Measurements from ENCODE around the gene EEFSEC.
A peak's percentile ranks its signal among the peaks of the same experiment; 100 is the strongest.

Gene EEFSEC

DNA sequence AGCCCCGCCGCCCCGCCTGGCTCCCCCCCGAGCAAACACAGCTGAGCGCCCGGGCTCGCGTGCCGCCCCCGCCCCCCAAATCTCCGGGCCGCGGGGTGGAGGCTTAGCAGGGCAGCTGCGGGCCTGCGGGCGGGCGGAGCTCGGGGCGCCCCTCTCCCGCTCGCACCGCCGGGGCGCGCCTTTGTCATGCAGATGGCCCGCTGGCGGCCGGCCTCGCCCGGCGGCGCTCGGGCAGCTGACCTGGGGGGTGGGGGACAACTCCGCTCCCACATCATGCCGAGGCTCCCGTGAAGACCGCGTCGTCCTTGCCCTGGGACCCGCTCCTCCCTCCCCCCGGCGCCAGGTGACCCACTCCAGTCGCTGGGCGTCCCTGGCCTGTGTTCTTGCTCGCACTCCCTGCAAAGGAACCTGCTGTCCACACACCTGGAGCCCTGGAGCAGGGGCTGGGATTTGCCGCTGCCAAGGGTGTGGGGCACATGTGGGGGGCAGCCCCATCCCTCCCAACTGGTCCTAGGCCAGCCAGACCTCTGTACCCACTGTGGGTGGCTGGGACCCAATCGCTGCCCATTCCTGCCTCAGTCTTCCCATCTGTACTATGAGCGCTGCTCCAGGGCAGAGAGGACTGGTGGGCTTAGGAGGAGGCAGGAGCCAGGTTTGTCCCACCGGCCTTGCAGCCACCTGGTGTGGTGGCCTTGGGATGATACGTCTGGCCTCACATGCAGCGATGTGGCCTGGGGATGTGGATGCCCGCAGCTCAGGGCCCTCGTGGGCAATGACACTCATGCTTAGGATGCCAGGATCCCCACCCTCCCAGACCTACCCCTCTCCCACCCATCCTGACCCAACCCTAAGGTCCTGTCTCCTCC is 279.9 kb downstream of the EEFSEC start:
- DNase-seq = no peak

DNA sequence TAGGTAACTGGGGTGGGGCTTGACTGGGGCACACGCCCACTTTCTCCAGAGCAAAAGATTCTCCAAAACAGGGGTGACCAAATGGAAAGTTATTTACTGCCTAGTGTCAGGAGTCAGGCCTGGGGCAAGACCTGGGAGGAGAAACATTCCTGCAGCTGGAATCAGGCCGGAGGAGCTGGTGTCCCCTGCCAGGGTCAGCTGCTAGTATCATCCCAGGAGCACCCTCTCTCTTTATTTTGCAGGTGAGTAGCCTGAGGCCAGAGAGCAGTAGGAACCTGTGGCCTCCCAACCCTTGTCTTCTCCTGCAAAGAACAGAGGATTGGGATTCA is 280.5 kb downstream of the EEFSEC start:
- no peak for DNase-seq

DNA sequence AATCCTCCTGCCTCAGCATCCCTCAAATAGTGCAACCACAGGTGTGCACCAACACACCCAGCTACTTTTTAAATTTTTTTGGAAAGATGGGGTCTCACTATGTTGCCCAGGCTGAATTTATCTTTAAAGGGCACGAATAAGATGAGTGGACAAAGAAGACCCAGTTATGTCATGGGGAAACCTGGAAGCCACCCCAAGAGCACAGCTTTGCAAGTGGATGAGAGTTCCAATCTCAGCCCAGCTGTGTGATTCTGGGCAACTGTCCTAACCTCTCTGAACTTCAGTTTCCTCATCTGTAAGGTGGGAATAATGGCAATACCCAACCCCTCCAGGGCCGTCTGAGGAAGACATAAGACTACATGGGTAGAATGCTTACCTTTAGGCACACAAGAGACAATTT is 281.2 kb downstream of the EEFSEC start:
- no peak for DNase-seq

DNA sequence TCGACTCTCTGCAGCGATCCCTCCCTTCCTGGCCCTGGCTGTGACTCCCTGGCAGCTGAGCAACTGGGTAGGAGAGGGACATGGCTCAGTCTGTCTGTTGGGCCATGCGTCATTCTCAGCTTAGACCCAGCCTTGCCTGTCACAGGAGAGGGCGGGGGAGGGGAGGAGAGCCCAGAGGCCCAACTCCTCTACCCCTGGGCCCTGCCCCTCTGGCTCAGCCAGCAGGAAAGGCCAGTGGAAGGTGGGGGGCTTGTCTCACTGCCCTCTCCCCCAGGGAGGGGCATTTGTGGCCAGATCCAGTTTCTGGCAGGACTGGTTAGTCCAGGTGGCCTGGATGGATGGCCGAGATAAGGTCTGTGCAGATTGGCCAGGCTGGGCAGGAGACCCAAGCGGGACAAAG is 281.8 kb downstream of the EEFSEC start:
- no peak for DNase-seq

DNA sequence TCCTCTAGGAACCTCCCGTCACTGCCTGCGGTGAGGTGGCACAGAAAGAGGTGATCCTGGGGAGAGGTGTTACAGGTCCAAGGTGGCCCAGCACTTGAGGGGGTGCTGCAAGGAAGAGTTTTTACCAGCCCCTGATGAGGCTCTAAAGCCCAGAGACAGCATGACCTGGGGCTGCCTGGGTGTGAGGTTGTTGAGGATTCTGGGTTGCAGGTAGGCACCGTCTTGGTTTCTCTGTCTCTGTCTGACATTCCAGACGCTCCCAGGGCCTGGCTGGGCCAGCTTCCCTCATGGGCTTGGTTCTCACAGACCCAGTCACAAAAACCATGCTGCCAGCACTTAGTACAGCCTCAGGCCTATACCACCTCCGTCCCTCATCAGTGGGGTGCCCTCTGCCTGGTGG is 282.3 kb downstream of the EEFSEC start:
- DNase-seq = no peak

DNA sequence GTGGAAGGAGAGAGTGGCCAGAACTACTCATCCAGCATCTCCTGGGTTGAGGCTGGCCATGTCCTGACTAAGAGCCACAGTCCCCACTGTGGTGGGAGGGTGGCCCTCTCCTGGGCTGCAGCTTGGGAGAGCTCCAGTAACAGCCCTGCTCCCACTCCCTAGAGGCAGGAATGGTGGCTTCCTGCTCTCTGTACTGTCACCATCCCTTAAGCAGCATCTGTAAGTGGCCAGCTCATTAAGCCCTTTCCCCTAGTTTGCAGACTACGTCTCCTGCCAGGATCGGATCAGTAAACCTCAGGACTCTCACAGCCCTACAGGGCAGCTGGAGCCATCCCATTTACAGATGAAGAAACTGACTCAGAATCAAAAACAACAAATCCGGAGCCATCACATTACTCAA is 282.9 kb downstream of the EEFSEC start:
- no peak for DNase-seq

DNA sequence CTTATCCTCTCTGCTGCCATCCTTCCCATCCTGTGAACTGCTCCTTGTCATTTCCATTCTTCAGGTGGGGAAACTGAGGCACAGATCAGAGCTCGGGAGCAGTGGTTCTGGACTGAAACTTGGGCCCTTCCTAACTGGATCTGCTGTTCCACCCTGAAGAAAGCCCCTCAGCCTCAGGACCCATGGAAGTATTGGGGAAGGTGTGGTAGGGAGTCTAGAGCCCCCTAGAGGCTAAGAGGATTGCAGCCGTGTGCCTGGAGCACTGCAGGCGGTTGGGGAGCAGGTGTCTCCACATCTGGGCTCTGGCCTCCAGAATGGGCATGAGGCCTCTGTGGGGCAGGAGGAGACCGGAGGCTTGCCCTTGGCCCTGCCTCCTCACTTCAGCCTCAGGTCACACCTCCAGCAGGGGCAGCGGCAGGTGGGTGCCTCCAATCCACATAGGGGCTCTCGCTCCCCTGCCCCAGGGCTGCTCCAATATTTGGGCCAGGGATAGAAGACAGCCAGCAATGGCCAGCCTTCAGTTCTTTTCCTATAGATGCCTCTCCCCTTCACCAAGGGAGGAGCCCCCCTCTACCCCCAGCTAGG is 285.3 kb downstream of the EEFSEC start:
- DNase-seq = no peak

DNA sequence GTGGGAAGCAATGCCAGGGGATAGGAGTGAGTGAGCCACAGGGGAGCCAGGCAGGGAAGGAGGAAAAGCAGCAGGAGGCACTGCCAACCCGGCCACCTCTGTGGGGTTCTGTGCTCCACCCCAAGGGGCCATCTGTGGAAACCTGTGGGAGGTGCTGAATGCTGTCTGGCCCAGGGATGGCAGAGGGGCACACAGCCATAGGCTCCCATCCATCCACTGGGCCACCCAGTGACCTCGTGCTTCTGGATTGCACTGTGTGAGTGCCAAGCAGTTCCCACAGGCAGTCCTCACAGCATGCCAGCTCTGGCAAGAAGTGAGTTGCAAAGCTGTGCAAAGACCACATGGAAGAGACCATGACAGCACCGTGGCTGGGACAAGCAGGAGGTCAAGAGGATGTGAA is 285.9 kb downstream of the EEFSEC start:
- DNase-seq = no peak

DNA sequence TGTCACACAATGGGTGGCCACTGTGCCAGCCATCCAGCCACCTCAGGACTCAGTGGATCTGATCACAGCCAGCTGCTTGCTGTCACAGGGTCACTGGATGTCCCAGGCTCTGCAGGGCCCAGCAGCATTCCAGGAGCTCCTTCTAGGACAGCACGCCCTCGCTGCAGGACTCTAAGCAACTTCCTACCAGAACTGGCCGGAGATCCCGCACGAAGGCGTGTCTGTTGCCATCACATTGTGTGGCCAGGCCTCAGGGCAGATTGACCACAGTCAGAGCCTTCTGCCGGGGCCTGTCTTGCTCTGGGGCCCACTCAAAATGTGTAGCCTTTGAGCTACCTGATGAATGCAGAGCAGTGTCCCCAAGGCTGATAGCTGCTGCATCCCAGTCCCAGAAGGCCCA is 288.8 kb downstream of the EEFSEC start:
- DNase-seq = no peak

DNA sequence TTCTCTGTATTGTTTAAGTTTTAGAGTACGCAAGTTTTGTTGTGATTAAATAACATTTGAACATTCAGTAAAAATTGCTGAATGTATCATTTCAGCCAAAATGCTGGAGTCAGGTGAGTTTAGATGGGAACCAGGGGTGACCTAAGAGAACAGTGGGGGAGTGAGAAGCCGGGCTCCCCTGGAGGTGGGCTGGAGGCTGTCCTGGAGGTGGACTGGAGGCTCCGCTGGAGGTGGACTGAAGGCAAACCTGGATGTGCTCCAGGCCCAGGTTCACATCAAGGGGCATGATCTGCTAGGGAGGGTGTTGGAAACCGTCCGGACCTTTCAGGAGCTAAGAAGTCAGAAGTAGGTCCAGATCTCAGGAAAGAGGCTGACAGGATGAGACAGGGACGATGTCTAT is 289.7 kb downstream of the EEFSEC start:
- no peak for DNase-seq

DNA sequence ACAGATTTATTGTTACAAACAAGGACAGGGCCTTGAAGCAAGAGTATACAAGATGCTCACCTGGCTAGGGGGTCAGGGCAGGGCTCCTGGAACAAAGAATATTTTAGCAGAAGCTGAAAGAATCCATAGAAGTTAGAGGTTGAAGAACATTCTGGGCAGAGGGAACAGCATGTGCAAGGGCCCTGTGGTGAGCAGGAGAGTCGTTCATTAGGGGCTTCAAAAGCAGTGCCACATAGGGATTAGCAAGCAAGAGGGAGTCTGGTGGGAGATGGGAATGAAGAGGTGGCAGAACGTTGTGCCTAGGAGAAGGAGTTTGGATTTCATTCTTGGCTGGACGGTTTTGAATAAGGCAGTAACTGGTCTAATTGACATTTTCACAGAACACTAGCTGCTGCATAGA is 290.5 kb downstream of the EEFSEC start:
- DNase-seq = no peak

DNA sequence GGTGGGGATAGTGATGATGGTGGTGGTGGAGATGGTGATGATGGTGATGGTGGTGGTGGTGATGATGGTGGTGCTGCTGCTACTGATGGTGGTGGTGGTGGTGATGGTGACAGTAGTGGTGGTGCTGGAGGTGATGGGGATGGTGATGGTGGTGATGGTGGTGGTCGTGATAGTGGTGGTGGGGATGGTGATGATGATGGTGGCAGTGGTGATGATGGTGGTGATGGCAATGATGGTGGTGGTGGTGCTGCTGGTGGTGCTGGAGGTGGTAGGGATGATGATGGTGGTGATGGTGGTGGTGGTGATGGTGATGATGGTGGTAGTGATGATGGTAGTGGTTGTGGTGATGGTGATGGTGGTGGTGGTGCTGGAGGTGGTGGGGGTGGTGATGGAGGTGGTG is 292.1 kb downstream of the EEFSEC start:
- DNase-seq = no peak

DNA sequence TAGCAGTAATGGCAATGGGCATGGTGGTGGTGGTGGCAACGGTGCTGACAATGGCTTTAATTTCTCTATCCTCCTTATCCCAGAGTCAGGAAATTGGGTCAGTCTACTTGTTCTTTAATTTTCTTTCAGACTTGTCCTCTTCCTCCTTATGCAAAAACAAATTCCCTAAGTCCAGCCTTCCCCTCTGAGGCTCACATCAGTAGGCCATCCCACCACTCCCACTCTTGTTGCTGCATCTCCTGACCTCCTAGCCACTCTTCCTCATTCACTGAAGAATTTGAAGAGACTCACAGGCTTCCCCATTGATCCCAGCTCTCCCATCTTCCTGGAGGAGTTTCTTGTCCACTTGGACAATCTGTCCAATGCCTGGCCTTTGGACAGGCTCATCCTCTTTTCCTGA is 293.5 kb downstream of the EEFSEC start:
- DNase-seq = no peak

DNA sequence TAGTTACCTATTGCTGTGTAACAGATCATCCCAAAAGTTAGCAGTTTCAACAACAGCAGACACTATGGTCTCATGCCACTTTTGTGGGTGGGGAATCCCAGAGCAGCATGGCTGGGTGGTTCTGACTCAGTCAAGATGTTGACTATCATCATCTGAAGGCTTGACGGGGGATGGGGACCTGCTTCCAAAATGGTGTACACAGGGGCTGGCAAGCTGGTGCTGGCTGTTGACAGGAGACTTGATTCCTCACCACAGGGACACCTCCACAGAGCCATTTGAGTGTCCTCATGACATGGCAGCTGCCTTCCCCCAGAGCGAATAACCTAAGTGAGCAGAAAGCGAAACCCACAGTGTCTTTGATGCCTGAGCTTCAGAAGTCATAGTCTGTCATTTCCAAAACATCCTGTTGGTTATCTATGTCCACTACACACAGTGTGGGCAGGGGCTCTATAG is 294.3 kb downstream of the EEFSEC start:
- DNase-seq = peak; percentile 87

DNA sequence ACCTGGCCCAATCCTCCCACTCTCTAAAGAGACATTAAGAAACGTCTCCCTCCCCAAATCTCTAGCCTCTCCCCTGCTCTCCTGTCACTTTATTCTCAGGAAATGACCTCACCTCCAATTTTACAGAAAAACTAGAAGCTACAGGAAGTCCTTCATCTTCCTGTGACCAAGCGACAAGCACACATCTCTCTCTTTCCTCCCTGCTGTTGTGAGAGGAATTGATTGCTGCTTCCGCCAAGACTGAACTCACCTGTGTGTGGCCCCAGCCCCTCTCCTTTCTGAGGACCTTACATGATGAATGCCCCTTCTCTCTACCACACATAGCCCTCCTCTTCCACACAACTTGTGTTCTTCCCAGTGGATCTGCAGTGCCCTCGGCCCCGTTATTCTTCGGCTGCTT is 295.2 kb downstream of the EEFSEC start:
- no peak for DNase-seq

DNA sequence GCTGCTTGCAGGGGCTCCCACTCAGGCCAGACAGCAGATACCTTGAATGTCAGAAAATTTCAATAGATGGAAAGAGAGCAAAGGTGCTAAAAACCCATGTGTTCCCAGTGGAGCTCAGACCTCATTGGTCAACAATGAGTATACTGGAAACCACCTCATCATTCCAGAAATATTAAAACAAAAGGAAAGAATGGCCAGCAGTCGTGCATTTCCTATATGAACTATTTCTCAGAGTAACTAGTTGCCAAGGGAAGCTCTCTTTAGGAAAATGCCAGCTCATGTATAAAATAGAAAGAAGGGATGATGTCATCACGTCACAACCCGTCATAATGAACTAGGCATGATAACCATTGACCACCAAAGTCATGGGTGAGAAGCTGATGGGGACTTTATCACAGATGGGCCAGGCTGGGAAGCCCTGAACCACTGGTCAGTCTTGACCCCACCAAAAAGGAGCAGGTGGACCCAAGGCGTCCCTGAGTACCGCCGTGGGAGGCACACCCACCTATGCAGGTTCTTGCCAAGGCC is 295.9 kb downstream of the EEFSEC start:
- DNase-seq = no peak

DNA sequence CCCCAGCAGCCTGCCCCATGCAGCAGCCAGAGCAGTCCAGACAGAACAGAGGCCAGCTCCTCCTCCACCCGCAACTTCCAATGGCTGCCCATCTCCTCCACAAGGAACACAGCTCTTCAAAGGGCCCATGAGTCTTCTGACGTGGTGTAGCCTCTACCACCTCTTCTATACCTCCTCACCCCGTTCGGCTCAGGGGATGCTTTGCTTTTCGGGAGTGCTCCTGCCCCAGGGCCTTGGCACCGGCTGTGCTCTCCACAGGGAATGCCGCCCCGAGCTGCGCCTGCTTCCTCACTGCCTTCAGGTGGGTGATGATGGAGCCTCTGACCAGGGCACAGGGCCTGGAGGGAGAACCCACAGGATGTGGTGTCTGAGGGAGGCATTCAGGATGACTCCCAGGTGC is 298.8 kb downstream of the EEFSEC start:
- DNase-seq = no peak

DNA sequence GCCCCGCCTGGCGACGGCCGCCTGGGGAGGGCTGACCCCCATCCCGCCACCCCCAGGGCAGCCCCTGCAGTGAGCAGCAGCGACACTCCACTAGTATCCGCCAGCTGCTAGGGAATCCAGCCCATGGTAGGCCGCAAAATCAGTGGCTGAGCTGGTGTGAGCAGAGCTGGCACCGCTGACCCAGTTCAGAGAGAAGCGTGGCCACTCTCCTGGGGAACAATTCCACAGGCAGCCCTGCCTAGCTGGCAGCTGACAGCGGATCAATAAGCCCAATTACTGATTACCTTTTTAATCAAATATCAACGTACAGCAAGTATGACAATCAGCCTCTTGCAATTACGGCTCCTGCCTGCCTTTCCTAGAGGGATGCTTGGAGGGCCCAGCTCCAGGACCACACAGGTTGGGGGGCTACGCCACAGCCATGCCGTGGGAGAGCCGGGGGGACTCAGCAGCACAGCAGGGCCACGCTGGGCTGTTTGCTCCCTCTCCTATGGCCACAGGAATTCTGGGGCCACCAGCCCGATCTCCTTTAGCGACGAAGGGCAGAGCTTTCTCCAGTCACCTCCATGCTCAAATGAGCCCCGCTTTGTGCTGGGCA is 299.5 kb downstream of the EEFSEC start:
- DNase-seq = no peak

DNA sequence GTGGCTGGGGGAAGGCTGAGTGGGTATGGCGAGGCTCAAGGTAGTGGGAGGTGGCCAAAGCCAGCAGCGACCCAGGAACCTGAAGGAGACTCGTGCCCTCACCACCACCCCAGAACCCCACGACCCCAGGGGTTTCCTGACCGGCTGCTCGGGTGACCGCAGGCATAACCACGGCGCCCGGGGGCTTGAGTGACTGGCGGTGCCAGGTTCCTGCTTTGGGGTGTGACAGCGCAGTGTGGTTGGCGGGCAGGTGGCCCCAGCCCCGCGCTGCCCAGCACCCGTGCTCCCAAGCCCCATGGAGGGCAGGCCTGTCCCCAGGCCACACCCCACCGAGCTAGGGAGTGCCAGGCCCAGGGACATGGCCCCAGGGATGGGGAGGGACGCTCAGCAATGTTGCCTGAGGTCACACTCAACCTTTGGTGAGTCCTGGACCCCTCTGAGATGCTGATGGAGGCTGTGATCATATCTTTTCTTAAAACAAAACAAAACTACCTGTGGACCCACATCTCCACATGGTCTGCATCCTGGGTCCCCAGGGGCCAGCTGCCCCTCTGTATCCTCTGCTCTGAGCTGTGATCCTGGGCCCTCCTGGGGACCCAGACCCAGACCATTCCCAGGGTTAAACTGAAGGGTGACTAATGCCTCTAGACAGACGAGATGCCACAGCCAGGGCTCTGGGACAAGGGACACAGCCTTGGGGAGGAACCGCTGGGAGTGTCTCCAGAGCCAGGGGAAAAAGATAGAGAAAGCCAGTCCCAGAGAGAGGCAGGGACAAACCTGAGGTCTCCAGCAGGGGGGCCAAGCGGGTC is 300.4 kb downstream of the EEFSEC start:
- DNase-seq = no peak

DNA sequence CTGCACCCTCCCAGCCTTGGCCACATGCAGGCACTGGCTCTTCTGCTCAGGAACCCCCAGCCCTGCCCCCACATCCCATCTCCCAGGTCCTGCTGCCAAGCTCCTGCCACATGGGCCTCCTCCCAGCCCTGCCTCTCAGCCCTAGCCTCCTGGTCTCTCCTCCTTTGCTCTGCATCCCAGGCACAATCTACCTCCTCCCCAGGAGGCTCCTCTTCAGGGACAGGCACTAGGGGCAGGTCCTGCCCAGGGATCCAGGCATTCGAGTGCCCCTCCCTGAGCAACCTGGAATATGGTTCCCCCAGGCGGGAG is 301.0 kb downstream of the EEFSEC start:
- DNase-seq = no peak

DNA sequence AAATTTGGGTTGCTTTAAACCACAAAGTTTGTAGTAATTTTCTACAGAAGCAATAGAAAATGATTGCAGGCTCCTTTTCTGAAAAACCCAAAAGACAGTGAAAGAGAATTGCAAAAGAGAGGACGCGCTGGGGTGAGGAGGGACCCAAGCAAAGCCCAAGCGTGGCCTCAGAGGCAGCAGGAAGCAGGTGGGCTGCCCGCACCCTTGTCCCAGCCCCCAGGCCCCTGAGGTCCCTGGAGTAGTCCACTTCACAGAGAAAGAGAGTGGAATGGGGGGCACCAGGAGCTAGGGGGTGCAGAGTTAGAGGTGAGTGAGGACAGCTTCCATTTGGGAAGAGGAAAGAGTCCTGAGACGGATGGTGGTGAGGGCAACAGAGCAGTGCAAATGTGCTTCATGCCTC is 301.8 kb downstream of the EEFSEC start:
- no peak for DNase-seq

DNA sequence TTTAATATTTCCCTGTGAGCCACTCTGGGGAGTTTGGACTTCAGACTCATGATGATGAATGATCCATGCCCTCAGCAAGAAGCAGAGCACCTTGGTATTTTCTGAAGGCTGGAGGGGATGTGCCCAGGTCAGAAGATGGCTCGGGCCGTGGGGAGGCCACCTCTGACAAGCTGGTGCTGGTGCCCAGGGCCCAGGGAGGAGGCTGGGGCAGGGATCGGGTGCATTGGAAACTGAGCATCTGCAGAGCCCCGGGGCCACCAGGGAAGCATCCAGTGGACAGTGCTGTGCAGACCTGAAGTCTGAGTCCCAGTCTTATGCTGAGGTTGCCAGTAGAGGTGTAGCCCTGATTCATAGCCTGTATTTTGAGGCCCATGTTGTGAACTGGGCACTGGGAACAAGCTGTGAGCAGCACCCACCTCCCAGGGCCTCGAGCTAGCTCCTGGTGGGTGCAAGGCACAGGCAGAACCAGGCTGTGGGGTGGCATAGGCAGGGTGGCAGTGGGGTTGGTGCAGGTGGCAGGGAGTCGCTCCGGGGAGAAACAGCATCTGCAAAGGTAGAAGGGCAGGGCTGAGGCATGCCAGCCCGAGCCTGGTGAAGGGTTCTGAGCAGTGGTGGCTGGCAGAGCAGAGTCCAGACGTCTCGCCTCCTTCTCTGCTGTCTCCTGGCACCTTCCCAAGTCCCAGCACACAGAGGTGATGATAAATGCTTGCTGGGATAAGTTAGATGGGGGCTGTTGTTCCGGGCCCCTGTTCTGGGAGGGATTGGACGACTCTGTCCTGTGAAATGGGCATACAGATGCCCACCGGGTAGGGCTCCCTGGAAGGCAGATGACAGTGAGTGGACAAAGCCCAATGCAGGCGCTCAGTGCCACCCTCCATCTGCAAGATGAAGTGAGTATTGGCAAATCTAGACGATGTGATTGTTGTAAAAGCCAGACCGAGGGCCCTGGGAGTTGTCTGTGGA is 302.8 kb downstream of the EEFSEC start:
- DNase-seq = no peak

Measured in stimulated activated CD4-positive, alpha-beta T cell treated with anti-CD3 and anti-CD28 coated beads, Interleukin-1b, Interleukin-23, amount 100 ng/mL, for 48 hours (primary cell).